AG10803 (cell line): ENCODE results near the gene MBNL1.
A peak's percentile ranks its signal among the peaks of the same experiment; 100 is the strongest.
"Not testable (repeated sequence)": the region's sequence is repeated elsewhere in the genome, so short reads cannot be mapped to it uniquely, and the experiment has no call there.

Source experiments
- DNase-seq: peaks from one replicate; pipeline ENCODE4 v3.0.0; 2010; ENCODE audit warnings: low read depth
- H3K4me3 ChIP-seq: 2 replicates; pipeline ENCODE4 v1.5.1; 2011; ENCODE audit warnings: mild to moderate bottlenecking, low read length, control low read depth
- TF ChIP-seq, protein P1 (sequence below): conservative IDR thresholded peaks from 2 replicates; pipeline ENCODE4 v1.5.1; 2011; ENCODE audit warnings: mild to moderate bottlenecking, low read length, control low read depth, inconsistent platforms

Gene MBNL1

GRCh38 chr3:152428577-152428976, 159.8 kb downstream of the MBNL1 start:
- TF ChIP-seq, protein P1, sequence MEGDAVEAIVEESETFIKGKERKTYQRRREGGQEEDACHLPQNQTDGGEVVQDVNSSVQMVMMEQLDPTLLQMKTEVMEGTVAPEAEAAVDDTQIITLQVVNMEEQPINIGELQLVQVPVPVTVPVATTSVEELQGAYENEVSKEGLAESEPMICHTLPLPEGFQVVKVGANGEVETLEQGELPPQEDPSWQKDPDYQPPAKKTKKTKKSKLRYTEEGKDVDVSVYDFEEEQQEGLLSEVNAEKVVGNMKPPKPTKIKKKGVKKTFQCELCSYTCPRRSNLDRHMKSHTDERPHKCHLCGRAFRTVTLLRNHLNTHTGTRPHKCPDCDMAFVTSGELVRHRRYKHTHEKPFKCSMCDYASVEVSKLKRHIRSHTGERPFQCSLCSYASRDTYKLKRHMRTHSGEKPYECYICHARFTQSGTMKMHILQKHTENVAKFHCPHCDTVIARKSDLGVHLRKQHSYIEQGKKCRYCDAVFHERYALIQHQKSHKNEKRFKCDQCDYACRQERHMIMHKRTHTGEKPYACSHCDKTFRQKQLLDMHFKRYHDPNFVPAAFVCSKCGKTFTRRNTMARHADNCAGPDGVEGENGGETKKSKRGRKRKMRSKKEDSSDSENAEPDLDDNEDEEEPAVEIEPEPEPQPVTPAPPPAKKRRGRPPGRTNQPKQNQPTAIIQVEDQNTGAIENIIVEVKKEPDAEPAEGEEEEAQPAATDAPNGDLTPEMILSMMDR = no peak
- DNase-seq = no peak
- H3K4me3 ChIP-seq = no peak overlapping the region

DNA sequence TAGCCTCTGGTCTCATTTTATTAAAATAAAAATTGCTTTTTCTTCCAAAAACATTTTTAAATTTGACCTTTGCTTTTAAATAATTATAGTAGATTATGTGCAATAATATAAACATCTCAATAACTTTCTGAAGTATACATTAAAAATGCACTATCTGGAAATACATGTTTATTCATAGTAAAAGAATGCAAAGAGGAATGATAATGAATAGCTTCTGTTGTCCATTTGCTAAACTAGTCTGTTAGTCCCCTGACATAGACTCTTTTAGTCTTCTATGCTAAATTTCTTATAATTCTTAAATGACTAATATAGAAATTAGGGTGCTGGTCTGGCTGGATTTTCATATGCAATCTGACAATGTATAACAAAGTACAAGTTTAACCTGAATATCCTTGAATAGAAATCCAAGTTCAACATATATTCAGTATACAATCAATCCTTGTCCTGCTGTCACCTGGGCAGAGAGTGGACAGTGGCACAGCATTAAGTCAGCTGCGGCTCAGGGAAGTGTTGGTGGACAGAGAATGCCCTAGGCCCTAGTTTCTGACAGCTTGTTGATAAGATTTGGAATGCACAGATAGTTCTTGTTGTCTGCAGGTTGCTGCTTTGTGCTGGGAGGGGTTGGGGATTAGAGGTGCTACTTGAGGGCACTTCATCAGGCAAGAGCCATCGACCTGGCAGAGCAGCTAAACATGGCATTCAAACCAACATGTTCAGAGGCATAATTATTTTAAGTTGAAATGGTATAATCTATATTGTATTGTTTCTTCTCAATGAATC, 161.7 kb downstream of the MBNL1 start:
- TF ChIP-seq, protein P1 = no peak
- peak; percentile 28 for DNase-seq

DNA sequence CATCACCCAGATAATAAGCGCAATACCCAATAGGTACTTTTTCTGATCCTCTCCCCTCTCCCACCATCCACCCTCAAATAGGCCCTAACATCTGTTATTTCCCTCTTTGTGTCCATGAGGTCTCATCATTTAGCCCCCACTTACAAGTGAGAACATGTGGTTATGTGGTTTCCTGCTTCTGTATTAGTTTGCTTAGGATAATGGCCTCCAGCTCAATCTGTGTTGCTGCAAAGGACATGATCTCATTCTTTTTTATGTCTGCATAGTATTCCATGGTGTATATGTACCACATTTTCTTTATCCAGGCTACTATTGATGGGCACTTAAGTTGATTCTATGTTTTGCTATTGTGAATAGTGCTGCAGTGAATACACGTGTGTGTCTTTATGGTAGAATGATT, 165.4 kb downstream of the MBNL1 start:
- DNase-seq = no peak
- TF ChIP-seq, protein P1 = no peak
- H3K4me3 ChIP-seq = no peak overlapping the region

More for the DNA sequence above, 161.7 kb downstream of the MBNL1 start:
- H3K4me3 ChIP-seq = no peak overlapping the region

DNA sequence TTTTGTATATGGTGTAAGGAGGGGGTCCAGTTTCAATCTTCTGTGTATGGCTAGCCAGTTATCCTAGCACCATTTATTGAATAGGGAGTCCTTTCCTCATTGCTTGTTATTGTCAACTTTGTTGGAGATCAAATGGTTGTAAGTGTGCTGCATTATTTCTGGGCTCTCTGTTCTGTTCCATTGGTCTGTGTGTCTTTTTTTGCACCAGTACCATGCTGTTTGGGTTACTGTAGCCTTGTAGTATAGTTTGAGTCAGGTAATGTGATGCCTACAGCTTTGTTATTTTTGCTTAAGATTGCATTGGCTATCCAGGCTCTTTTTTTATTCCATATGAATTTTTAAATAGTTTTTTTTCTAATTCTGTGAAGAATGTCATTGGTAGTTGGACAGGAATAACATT, 166.5 kb downstream of the MBNL1 start:
- DNase-seq, H3K4me3 ChIP-seq: not testable (repeated sequence)

GRCh38 chr3:152436707-152437590, 168.2 kb downstream of the MBNL1 start:
- TF ChIP-seq, protein P1 = no peak
- peak; percentile 62 for DNase-seq
- no peak overlapping the region for H3K4me3 ChIP-seq

- TF ChIP-seq, protein P1 = no peak
- H3K4me3 ChIP-seq = no peak overlapping the region
- no peak for DNase-seq
These were observed 169.5 kb downstream of the MBNL1 start for GRCh38 chr3:152438181-152438580.

GRCh38 chr3:152438706-152439105, 170.0 kb downstream of the MBNL1 start:
- no peak overlapping the region for H3K4me3 ChIP-seq
- no peak for DNase-seq

DNA sequence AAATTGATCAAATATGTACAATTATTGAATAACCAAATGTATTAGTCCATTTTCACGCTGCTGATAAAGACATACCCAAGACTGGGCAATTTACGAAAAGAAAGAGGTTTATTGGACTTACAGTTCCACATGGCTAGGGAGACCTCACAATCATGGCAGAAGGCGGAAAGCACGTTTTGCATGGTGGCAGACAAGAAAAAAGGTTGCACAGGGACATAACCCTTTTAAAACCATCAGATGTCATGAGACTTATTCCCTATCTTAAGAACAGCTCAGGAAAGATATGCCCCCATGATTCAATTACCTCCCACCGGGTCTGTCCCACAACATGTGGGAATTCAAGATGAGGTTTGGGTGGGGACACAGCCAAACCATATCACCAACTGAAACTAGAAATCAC, 171.5 kb downstream of the MBNL1 start:
- not testable (repeated sequence) for H3K4me3 ChIP-seq, DNase-seq

More at GRCh38 chr3:152438706-152439105, 170.0 kb downstream of the MBNL1 start:
- TF ChIP-seq, protein P1 = no peak
